ENCODE data around the gene PDLIM5. TPM values are rescaled to one million over a fixed set of nuclear protein-coding genes. Genes with fewer than 3 reads are reported as not detected.

The PDLIM5 gene
- total and polyA plus RNA-seq, 4 donors = 20.4 to 93.4 (median 59.8) TPM

- peaks cover 0 to 32% (median 0%) of the 10 kb centered on the region in 5 donors for H3K4me1 ChIP-seq (ENCODE audit: control insufficient read depth in 5 of 5, insufficient read depth in 5 of 5, low read length in 5 of 5)
- TF ChIP-seq, protein P1, sequence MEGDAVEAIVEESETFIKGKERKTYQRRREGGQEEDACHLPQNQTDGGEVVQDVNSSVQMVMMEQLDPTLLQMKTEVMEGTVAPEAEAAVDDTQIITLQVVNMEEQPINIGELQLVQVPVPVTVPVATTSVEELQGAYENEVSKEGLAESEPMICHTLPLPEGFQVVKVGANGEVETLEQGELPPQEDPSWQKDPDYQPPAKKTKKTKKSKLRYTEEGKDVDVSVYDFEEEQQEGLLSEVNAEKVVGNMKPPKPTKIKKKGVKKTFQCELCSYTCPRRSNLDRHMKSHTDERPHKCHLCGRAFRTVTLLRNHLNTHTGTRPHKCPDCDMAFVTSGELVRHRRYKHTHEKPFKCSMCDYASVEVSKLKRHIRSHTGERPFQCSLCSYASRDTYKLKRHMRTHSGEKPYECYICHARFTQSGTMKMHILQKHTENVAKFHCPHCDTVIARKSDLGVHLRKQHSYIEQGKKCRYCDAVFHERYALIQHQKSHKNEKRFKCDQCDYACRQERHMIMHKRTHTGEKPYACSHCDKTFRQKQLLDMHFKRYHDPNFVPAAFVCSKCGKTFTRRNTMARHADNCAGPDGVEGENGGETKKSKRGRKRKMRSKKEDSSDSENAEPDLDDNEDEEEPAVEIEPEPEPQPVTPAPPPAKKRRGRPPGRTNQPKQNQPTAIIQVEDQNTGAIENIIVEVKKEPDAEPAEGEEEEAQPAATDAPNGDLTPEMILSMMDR (IDR thresholded peaks at IDR 0.05; ENCODE audit: control extremely low read depth, extremely low read depth) = no peak
- no peak for ATAC-seq (ENCODE audit: insufficient read depth, low FRiP score)
These were observed 110.5 kb downstream of the PDLIM5 start for GRCh38 chr4:94562285-94562684.

DNA sequence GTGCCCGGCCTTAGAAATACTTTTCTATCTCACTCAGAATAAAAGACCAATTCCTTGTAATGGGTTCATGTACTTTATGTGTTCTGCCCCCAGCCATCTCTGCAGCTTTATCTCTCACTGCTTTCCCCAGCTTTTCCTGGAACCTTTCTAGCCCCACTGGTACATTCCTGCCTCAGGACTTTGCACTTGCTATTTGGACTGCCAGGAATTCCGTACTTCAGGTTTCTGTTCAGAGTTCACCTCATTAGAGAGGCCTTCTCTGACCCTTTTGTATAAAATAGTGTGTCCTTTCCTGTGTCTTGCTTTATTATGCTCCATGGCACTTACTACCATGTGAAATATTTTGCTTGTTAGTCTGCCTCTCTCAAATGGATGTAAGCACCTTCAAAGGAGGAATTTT is 112.5 kb downstream of the PDLIM5 start:
- H3K36me3 ChIP-seq (ENCODE audit: control insufficient read depth in 4 of 4, insufficient read depth in 4 of 4, low read length in 4 of 4) = peaks cover 0 to 3% (median 0%) of the 10 kb centered on the region in 4 donors
- H3K27ac ChIP-seq (ENCODE audit: low read depth in 1 of 2, low read length in 1 of 2) = no peak overlapping the region
- no peaks in the 10 kb centered on the region for H3K27me3 ChIP-seq (ENCODE audit: control insufficient read depth in 3 of 3, insufficient read depth in 3 of 3, low read length in 2 of 3)
- peaks cover 0 to 32% (median 0%) of the 10 kb centered on the region in 5 donors for H3K4me1 ChIP-seq (ENCODE audit: control insufficient read depth in 5 of 5, insufficient read depth in 5 of 5, low read length in 5 of 5)
- TF ChIP-seq, protein P1 (IDR thresholded peaks at IDR 0.05; ENCODE audit: control extremely low read depth, extremely low read depth) = no peak
- DNase-seq (no peak), ATAC-seq (ENCODE audit: insufficient read depth, low FRiP score) (no peak)
- H3K4me3 ChIP-seq = no peak overlapping the region
- H3K9me3 ChIP-seq (ENCODE audit: control insufficient read depth in 4 of 4, insufficient read depth in 3 of 4, low read length in 3 of 4) = no peaks in the 10 kb centered on the region
- WGBS, 2 donors = 96% methylated on average over 2 of the region's 2 CpGs
- no peak overlapping the region for H3K9ac ChIP-seq (ENCODE audit: insufficient read depth in 1 of 2, low read length in 2 of 2)

More at GRCh38 chr4:94562285-94562684, 110.5 kb downstream of the PDLIM5 start:
- no peak overlapping the region for H3K27ac ChIP-seq (ENCODE audit: low read depth in 1 of 2, low read length in 1 of 2)
- H3K27me3 ChIP-seq (ENCODE audit: control insufficient read depth in 3 of 3, insufficient read depth in 3 of 3, low read length in 2 of 3) = no peaks in the 10 kb centered on the region
- no peak for DNase-seq
- H3K9ac ChIP-seq (ENCODE audit: insufficient read depth in 1 of 2, low read length in 2 of 2) = no peak overlapping the region
- peaks cover 0 to 3% (median 0%) of the 10 kb centered on the region in 4 donors for H3K36me3 ChIP-seq (ENCODE audit: control insufficient read depth in 4 of 4, insufficient read depth in 4 of 4, low read length in 4 of 4)
- WGBS, 2 donors = 85 to 86% methylated on average over 1 of the region's 1 CpG
- no peak overlapping the region for H3K4me3 ChIP-seq
- no peaks in the 10 kb centered on the region for H3K9me3 ChIP-seq (ENCODE audit: control insufficient read depth in 4 of 4, insufficient read depth in 3 of 4, low read length in 3 of 4)

DNA sequence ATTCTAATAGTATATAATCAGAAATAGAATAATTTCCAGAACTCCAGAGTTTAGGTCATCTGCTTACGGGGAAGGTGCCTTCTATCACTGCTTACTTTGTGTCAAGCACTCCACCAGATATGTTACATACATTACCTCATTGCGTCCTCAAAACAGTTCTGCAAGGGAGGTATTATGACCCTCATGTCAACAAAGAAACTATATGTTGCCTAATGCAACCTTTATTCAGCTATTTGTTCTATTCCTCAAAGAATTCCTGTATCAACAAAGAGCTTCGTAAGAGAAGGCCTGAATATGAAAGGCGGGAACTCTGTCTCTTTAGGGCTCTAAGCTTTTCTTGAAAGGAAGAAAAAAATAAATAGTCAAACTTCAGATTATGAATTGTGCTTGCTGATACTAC is 114.7 kb downstream of the PDLIM5 start:
- Histone ChIP-seq H3K9me3 (ENCODE audit: control insufficient read depth in 4 of 4, insufficient read depth in 3 of 4, low read length in 3 of 4) (no peaks in the 10 kb centered on the region), H3K36me3 (ENCODE audit: control insufficient read depth in 4 of 4, insufficient read depth in 4 of 4, low read length in 4 of 4) (no peaks in the 10 kb centered on the region), H3K27me3 (ENCODE audit: control insufficient read depth in 3 of 3, insufficient read depth in 3 of 3, low read length in 2 of 3) (no peaks in the 10 kb centered on the region), H3K27ac (ENCODE audit: low read depth in 1 of 2, low read length in 1 of 2) (no peak overlapping the region), H3K4me1 (ENCODE audit: control insufficient read depth in 5 of 5, insufficient read depth in 5 of 5, low read length in 5 of 5) (peaks cover 0 to 23% (median 0%) of the 10 kb centered on the region in 5 donors), H3K4me3 (no peak overlapping the region), H3K9ac (ENCODE audit: insufficient read depth in 1 of 2, low read length in 2 of 2) (no peak overlapping the region)
- no peak for ATAC-seq (ENCODE audit: insufficient read depth, low FRiP score)
- DNase-seq = no peak
- TF ChIP-seq, protein P1 (IDR thresholded peaks at IDR 0.05; ENCODE audit: control extremely low read depth, extremely low read depth) = no peak
- 70 to 80% methylated on average over 4 of the region's 4 CpGs for WGBS, 2 donors

- WGBS, 2 donors = 38 to 45% methylated on average over 5 of the region's 5 CpGs
- Histone ChIP-seq H3K27ac (ENCODE audit: low read depth in 1 of 2, low read length in 1 of 2) (no peak overlapping the region), H3K9me3 (ENCODE audit: control insufficient read depth in 4 of 4, insufficient read depth in 3 of 4, low read length in 3 of 4) (no peaks in the 10 kb centered on the region), H3K4me1 (ENCODE audit: control insufficient read depth in 5 of 5, insufficient read depth in 5 of 5, low read length in 5 of 5) (peaks cover 0 to 12% (median 0%) of the 10 kb centered on the region in 5 donors), H3K27me3 (ENCODE audit: control insufficient read depth in 3 of 3, insufficient read depth in 3 of 3, low read length in 2 of 3) (no peaks in the 10 kb centered on the region), H3K9ac (ENCODE audit: insufficient read depth in 1 of 2, low read length in 2 of 2) (no peak overlapping the region), H3K4me3 (no peak overlapping the region), H3K36me3 (ENCODE audit: control insufficient read depth in 4 of 4, insufficient read depth in 4 of 4, low read length in 4 of 4) (peaks cover 0 to 3% (median 0%) of the 10 kb centered on the region in 4 donors)
- DNase-seq (no peak), ATAC-seq (ENCODE audit: insufficient read depth, low FRiP score) (no peak)
- TF ChIP-seq, protein P1 (IDR thresholded peaks at IDR 0.05; ENCODE audit: control extremely low read depth, extremely low read depth) = no peak
These were observed 116.1 kb downstream of the PDLIM5 start for GRCh38 chr4:94567811-94568210.

Data from lung (tissue), 12 donors.